ENCODE results near the gene PHLPP1. TPM values are rescaled to one million over a fixed set of nuclear protein-coding genes. Genes with fewer than 3 reads are reported as not detected.

Gene PHLPP1
- total RNA-seq, 2 donors from 2014 or later, result 12.1 to 13.7 TPM

GRCh38 chr18:62928326-62928725 is 213.0 kb downstream of the PHLPP1 start:
- H3K36me3 Mint-ChIP-seq (ENCODE audit: low read depth), result no peaks in the 10 kb centered on the region
- H3K4me1 Mint-ChIP-seq, result no peaks in the 10 kb centered on the region
- H3K27ac Mint-ChIP-seq, result no peak overlapping the region
- no peak overlapping the region for H3K4me3 Mint-ChIP-seq
- H3K27me3 Mint-ChIP-seq, result no peaks in the 10 kb centered on the region
- ATAC-seq (replicated peaks), result no peak
- no peaks in the 10 kb centered on the region for H3K9me3 Mint-ChIP-seq

GRCh38 chr18:62933261-62933887 is 218.0 kb downstream of the PHLPP1 start:
- no peaks in the 10 kb centered on the region for H3K9me3 Mint-ChIP-seq
- H3K4me3 Mint-ChIP-seq, result no peak overlapping the region
- H3K4me1 Mint-ChIP-seq, result no peaks in the 10 kb centered on the region
- H3K27me3 Mint-ChIP-seq, result no peaks in the 10 kb centered on the region
- no peak overlapping the region for H3K27ac Mint-ChIP-seq
- ATAC-seq (replicated peaks), result no peak
- H3K36me3 Mint-ChIP-seq (ENCODE audit: low read depth), result no peaks in the 10 kb centered on the region

- no peaks in the 10 kb centered on the region for H3K36me3 Mint-ChIP-seq (ENCODE audit: low read depth)
- no peaks in the 10 kb centered on the region for H3K9me3 Mint-ChIP-seq
- H3K4me1 Mint-ChIP-seq, result no peaks in the 10 kb centered on the region
- no peak overlapping the region for H3K27ac Mint-ChIP-seq
- H3K27me3 Mint-ChIP-seq, result no peaks in the 10 kb centered on the region
- no peak overlapping the region for H3K4me3 Mint-ChIP-seq
- no peak for ATAC-seq (replicated peaks)
Measured at GRCh38 chr18:62935994-62936393, 220.7 kb downstream of the PHLPP1 start.

GRCh38 chr18:62937065-62937464 is 221.7 kb downstream of the PHLPP1 start:
- Mint-ChIP-seq H3K27me3 (no peaks in the 10 kb centered on the region), H3K9me3 (no peaks in the 10 kb centered on the region), H3K4me1 (no peaks in the 10 kb centered on the region), H3K27ac (no peak overlapping the region), H3K36me3 (ENCODE audit: low read depth) (no peaks in the 10 kb centered on the region), H3K4me3 (no peak overlapping the region)
- no peak for ATAC-seq (replicated peaks)

GRCh38 chr18:62938006-62938405 is 222.7 kb downstream of the PHLPP1 start:
- Mint-ChIP-seq H3K9me3 (no peaks in the 10 kb centered on the region), H3K4me1 (no peaks in the 10 kb centered on the region), H3K4me3 (no peak overlapping the region), H3K27ac (no peak overlapping the region), H3K27me3 (no peaks in the 10 kb centered on the region), H3K36me3 (ENCODE audit: low read depth) (no peaks in the 10 kb centered on the region)
- ATAC-seq (replicated peaks), result no peak

- Mint-ChIP-seq H3K4me3 (no peak overlapping the region), H3K9me3 (no peaks in the 10 kb centered on the region), H3K36me3 (ENCODE audit: low read depth) (no peaks in the 10 kb centered on the region), H3K27me3 (no peaks in the 10 kb centered on the region), H3K4me1 (no peaks in the 10 kb centered on the region), H3K27ac (no peak overlapping the region)
- no peak for ATAC-seq (replicated peaks)
Measured at GRCh38 chr18:62938487-62938886, 223.1 kb downstream of the PHLPP1 start.

- no peak for ATAC-seq (replicated peaks)
- H3K27me3 Mint-ChIP-seq, result no peaks in the 10 kb centered on the region
- no peak overlapping the region for H3K27ac Mint-ChIP-seq
- H3K4me3 Mint-ChIP-seq, result no peak overlapping the region
- H3K4me1 Mint-ChIP-seq, result no peaks in the 10 kb centered on the region
- no peaks in the 10 kb centered on the region for H3K9me3 Mint-ChIP-seq
- H3K36me3 Mint-ChIP-seq (ENCODE audit: low read depth), result no peaks in the 10 kb centered on the region
Measured at GRCh38 chr18:62939433-62939832, 224.1 kb downstream of the PHLPP1 start.

GRCh38 chr18:62939926-62940325 is 224.6 kb downstream of the PHLPP1 start:
- H3K4me3 Mint-ChIP-seq, result no peak overlapping the region
- H3K36me3 Mint-ChIP-seq (ENCODE audit: low read depth), result peaks cover 1% of the 10 kb centered on the region
- ATAC-seq (replicated peaks), result no peak
- no peaks in the 10 kb centered on the region for H3K4me1 Mint-ChIP-seq
- H3K27me3 Mint-ChIP-seq, result no peaks in the 10 kb centered on the region
- H3K9me3 Mint-ChIP-seq, result no peaks in the 10 kb centered on the region
- H3K27ac Mint-ChIP-seq, result no peak overlapping the region

GRCh38 chr18:62942578-62942977 is 227.2 kb downstream of the PHLPP1 start:
- Mint-ChIP-seq H3K9me3 (no peaks in the 10 kb centered on the region), H3K4me3 (no peak overlapping the region), H3K27me3 (no peaks in the 10 kb centered on the region), H3K36me3 (ENCODE audit: low read depth) (peaks cover 13% of the 10 kb centered on the region), H3K4me1 (no peaks in the 10 kb centered on the region), H3K27ac (no peak overlapping the region)
- no peak for ATAC-seq (replicated peaks)

- Mint-ChIP-seq H3K9me3 (no peaks in the 10 kb centered on the region), H3K27me3 (no peaks in the 10 kb centered on the region)
- no peak for ATAC-seq (replicated peaks)
Measured at GRCh38 chr18:62944454-62944853, 229.1 kb downstream of the PHLPP1 start.

GRCh38 chr18:62948788-62949187 is 233.4 kb downstream of the PHLPP1 start:
- Mint-ChIP-seq H3K36me3 (ENCODE audit: low read depth) (peaks cover 13% of the 10 kb centered on the region), H3K27ac (no peak overlapping the region), H3K27me3 (no peaks in the 10 kb centered on the region), H3K4me1 (no peaks in the 10 kb centered on the region), H3K9me3 (no peaks in the 10 kb centered on the region), H3K4me3 (no peak overlapping the region)
- no peak for ATAC-seq (replicated peaks)

More at GRCh38 chr18:62944454-62944853, 229.1 kb downstream of the PHLPP1 start:
- H3K27ac Mint-ChIP-seq, result no peak overlapping the region
- no peak overlapping the region for H3K4me3 Mint-ChIP-seq
- no peaks in the 10 kb centered on the region for H3K4me1 Mint-ChIP-seq
- H3K36me3 Mint-ChIP-seq (ENCODE audit: low read depth), result peaks cover 13% of the 10 kb centered on the region

- Mint-ChIP-seq H3K36me3 (ENCODE audit: low read depth) (peaks cover 9% of the 10 kb centered on the region), H3K9me3 (no peaks in the 10 kb centered on the region), H3K4me3 (no peak overlapping the region), H3K4me1 (no peaks in the 10 kb centered on the region), H3K27ac (no peak overlapping the region), H3K27me3 (no peaks in the 10 kb centered on the region)
- no peak for ATAC-seq (replicated peaks)
Measured at GRCh38 chr18:62950246-62950645, 234.9 kb downstream of the PHLPP1 start.

GRCh38 chr18:62952807-62953206 is 237.5 kb downstream of the PHLPP1 start:
- Mint-ChIP-seq H3K4me1 (no peaks in the 10 kb centered on the region), H3K27ac (no peak overlapping the region), H3K36me3 (ENCODE audit: low read depth) (no peaks in the 10 kb centered on the region), H3K9me3 (no peaks in the 10 kb centered on the region), H3K27me3 (no peaks in the 10 kb centered on the region), H3K4me3 (no peak overlapping the region)
- no peak for ATAC-seq (replicated peaks)

GRCh38 chr18:62953663-62954062 is 238.3 kb downstream of the PHLPP1 start:
- Mint-ChIP-seq H3K36me3 (ENCODE audit: low read depth) (no peaks in the 10 kb centered on the region), H3K4me3 (no peak overlapping the region), H3K4me1 (no peaks in the 10 kb centered on the region), H3K27ac (no peak overlapping the region), H3K9me3 (no peaks in the 10 kb centered on the region), H3K27me3 (no peaks in the 10 kb centered on the region)
- ATAC-seq (replicated peaks), result no peak

GRCh38 chr18:62954366-62954765 is 239.0 kb downstream of the PHLPP1 start:
- H3K27me3 Mint-ChIP-seq, result no peaks in the 10 kb centered on the region
- no peak overlapping the region for H3K4me3 Mint-ChIP-seq
- ATAC-seq (replicated peaks), result no peak
- no peak overlapping the region for H3K27ac Mint-ChIP-seq
- H3K4me1 Mint-ChIP-seq, result no peaks in the 10 kb centered on the region
- no peaks in the 10 kb centered on the region for H3K9me3 Mint-ChIP-seq
- H3K36me3 Mint-ChIP-seq (ENCODE audit: low read depth), result no peaks in the 10 kb centered on the region

All from activated T-helper 17 cell treated with anti-CD3 and anti-CD28 coated beads, Interleukin-2, amount 50 U/mL, for 72 hours (primary cell).